Neural cell (in vitro differentiated cells): Measurements from ENCODE around the gene ATP2C2. TPM values are rescaled to one million over a fixed set of nuclear protein-coding genes. Genes with fewer than 3 reads are reported as not detected.

Experiments used
- H2AFZ ChIP-seq: fragments of 200-600, 300-800 bp; sonication (generic), shearing (Covaris generic); 2 replicates; pipeline ENCODE4 v1.6.0; 2014; ENCODE audit warnings: low read depth, mild to moderate bottlenecking, antibody characterized with exemption, low read length, moderate library complexity
- H3F3A ChIP-seq: fragments of 200-600 bp; shearing (Covaris generic); 2 replicates; pipeline ENCODE4 v1.6.1; 2016; ENCODE audit warnings: mild to moderate bottlenecking, moderate library complexity, mixed read lengths, antibody characterized with exemption, low read length; ENCODE audit not compliant: insufficient read depth, poor library complexity, severe bottlenecking
- H3K27ac ChIP-seq: fragments of 200-600, 300-800 bp; sonication (generic), shearing (Covaris generic); 2 replicates; pipeline ENCODE4 v1.5.1; 2014; ENCODE audit warnings: mild to moderate bottlenecking, low read length, moderate library complexity
- H3K27me3 ChIP-seq: fragments of 300-800, 200-600 bp; sonication (generic), shearing (Covaris generic); 2 replicates; pipeline ENCODE4 v1.6.0; 2014; ENCODE audit warnings: mild to moderate bottlenecking, low read depth, low read length, moderate library complexity; ENCODE audit not compliant: insufficient read depth
- H3K36me3 ChIP-seq: fragments of 300-800, 200-600 bp; sonication (generic), shearing (Covaris generic); 2 replicates; pipeline ENCODE4 v1.5.1; 2014; ENCODE audit warnings: mild to moderate bottlenecking, antibody characterized with exemption, low read length, moderate library complexity; ENCODE audit not compliant: insufficient read depth
- H3K4me2 ChIP-seq: fragments of 300-800, 200-600 bp; sonication (generic), shearing (Covaris generic); 2 replicates; pipeline ENCODE4 v1.6.0; 2014; ENCODE audit warnings: mild to moderate bottlenecking, low read length
- H3K4me3 ChIP-seq: fragments of 300-800, 200-600 bp; sonication (generic), shearing (Covaris generic); 2 replicates; pipeline ENCODE4 v1.5.1; 2014; ENCODE audit warnings: mild to moderate bottlenecking, low read length, moderate library complexity
- H3K79me2 ChIP-seq: fragments of 200-600 bp; shearing (Covaris generic); replicated peaks from 2 replicates; pipeline ENCODE4 v1.6.0; 2014; ENCODE audit warnings: mild to moderate bottlenecking, low read length, moderate library complexity; ENCODE audit not compliant: insufficient read depth
- H3K9ac ChIP-seq: fragments of 300-800, 200-600 bp; sonication (generic), shearing (Covaris generic); 2 replicates; pipeline ENCODE4 v1.6.1; 2016; ENCODE audit warnings: mild to moderate bottlenecking, low read length, mixed read lengths
- H3K9me2 ChIP-seq: fragments of 200-600 bp; shearing (Covaris generic); 2 replicates; pipeline ENCODE4 v1.6.1; 2016; ENCODE audit warnings: mild to moderate bottlenecking, low read length, mixed read lengths; ENCODE audit not compliant: insufficient read depth
- H3K9me3 ChIP-seq: fragments of 200-600, 300-800 bp; sonication (generic), shearing (Covaris generic); 2 replicates; pipeline ENCODE4 v1.6.1; 2016; ENCODE audit warnings: mild to moderate bottlenecking, mixed run types, low read length, moderate library complexity, mixed read lengths
- H4K20me1 ChIP-seq: fragments of 200-600 bp; shearing (Covaris generic); 2 replicates; pipeline ENCODE4 v1.6.1; 2016; ENCODE audit warnings: mild to moderate bottlenecking, mixed run types; ENCODE audit not compliant: insufficient read depth
- EP300 ChIP-seq: fragments of 450-650 bp; conservative IDR thresholded peaks from 2 replicates; pipeline ENCODE4 v1.6.1; 2014; ENCODE audit warnings: antibody characterized with exemption, mild to moderate bottlenecking, moderate library complexity; ENCODE audit not compliant: poor library complexity, severe bottlenecking
- EZH2 ChIP-seq: fragments of 200-600, 300-800 bp; shearing (Covaris generic), sonication (generic); IDR thresholded peaks from 2 replicates; pipeline ENCODE4 v1.6.1; 2014; ENCODE audit warnings: antibody characterized with exemption, low read length, borderline replicate concordance, mild to moderate bottlenecking; ENCODE audit not compliant: insufficient read depth, poor library complexity, severe bottlenecking
- MXI1 ChIP-seq: fragments of 450-650 bp; conservative IDR thresholded peaks from 2 replicates; pipeline ENCODE4 v1.6.1; 2014; ENCODE audit warnings: antibody characterized with exemption, mild to moderate bottlenecking; ENCODE audit not compliant: poor library complexity, severe bottlenecking
- POLR2AphosphoS5 ChIP-seq: IDR thresholded peaks from 2 replicates; pipeline ENCODE4 v1.6.1; 2012
- RAD21 ChIP-seq: fragments of 450-650 bp; conservative IDR thresholded peaks from 2 replicates; pipeline ENCODE4 v1.6.1; 2014; ENCODE audit warnings: antibody characterized with exemption, mild to moderate bottlenecking, moderate library complexity
- REST ChIP-seq: IDR thresholded peaks from 2 replicates; pipeline ENCODE4 v1.6.1; 2012; ENCODE audit warnings: borderline replicate concordance
- SMC3 ChIP-seq: fragments of 450-650 bp; conservative IDR thresholded peaks from 2 replicates; pipeline ENCODE4 v1.6.1; 2014; ENCODE audit warnings: antibody characterized with exemption, mild to moderate bottlenecking, moderate library complexity; ENCODE audit not compliant: poor library complexity
- TAF1 ChIP-seq: IDR thresholded peaks from 2 replicates; pipeline ENCODE4 v1.6.1; 2012; ENCODE audit warnings: low read depth
- polyA plus RNA-seq: library from polyadenylated mRNA; depleted of rRNA; stranded (reverse); fragments of >200 nt; gene quantifications from 2 replicates; pipeline ENCODE4 v1.2.3, GENCODE V29; 2014
- TF ChIP-seq, protein P1 (sequence below): fragments of 450-650 bp; IDR thresholded peaks from 2 replicates; pipeline ENCODE4 v1.5.1; 2014; ENCODE audit warnings: antibody characterized with exemption, mild to moderate bottlenecking, moderate library complexity; ENCODE audit not compliant: poor library complexity, severe bottlenecking

ATP2C2 gene
- polyA plus RNA-seq, 1 donor from 2014 or later, result not detected

GRCh38 chr16:84507011-84507982 is 139.0 kb downstream of the ATP2C2 start:
- H2AFZ ChIP-seq, result no peak overlapping the region
- no peaks in the 10 kb centered on the region for H4K20me1 ChIP-seq
- no peak overlapping the region for H3K9ac ChIP-seq
- no peaks in the 10 kb centered on the region for H3F3A ChIP-seq
- no peaks in the 10 kb centered on the region for H3K9me3 ChIP-seq
- peaks cover 13% of the 10 kb centered on the region for H3K79me2 ChIP-seq
- H3K36me3 ChIP-seq, result no peaks in the 10 kb centered on the region
- no peak for TF ChIP-seq EP300
- TF ChIP-seq TAF1, result no peak
- TF ChIP-seq SMC3, result no peak
- TF ChIP-seq RAD21, result no peak
- no peak for TF ChIP-seq EZH2
- no peak for TF ChIP-seq MXI1
- TF ChIP-seq, protein P1, sequence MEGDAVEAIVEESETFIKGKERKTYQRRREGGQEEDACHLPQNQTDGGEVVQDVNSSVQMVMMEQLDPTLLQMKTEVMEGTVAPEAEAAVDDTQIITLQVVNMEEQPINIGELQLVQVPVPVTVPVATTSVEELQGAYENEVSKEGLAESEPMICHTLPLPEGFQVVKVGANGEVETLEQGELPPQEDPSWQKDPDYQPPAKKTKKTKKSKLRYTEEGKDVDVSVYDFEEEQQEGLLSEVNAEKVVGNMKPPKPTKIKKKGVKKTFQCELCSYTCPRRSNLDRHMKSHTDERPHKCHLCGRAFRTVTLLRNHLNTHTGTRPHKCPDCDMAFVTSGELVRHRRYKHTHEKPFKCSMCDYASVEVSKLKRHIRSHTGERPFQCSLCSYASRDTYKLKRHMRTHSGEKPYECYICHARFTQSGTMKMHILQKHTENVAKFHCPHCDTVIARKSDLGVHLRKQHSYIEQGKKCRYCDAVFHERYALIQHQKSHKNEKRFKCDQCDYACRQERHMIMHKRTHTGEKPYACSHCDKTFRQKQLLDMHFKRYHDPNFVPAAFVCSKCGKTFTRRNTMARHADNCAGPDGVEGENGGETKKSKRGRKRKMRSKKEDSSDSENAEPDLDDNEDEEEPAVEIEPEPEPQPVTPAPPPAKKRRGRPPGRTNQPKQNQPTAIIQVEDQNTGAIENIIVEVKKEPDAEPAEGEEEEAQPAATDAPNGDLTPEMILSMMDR, result no peak
- TF ChIP-seq POLR2AphosphoS5, result no peak
- no peaks in the 10 kb centered on the region for H3K9me2 ChIP-seq
- no peak overlapping the region for H3K4me3 ChIP-seq
- H3K27ac ChIP-seq, result no peak overlapping the region
- H3K4me2 ChIP-seq, result no peak overlapping the region
- no peaks in the 10 kb centered on the region for H3K27me3 ChIP-seq

- Histone ChIP-seq H3K27ac (no peak overlapping the region), H3K79me2 (peaks cover 10% of the 10 kb centered on the region), H3K27me3 (no peaks in the 10 kb centered on the region), H3K4me2 (no peak overlapping the region), H3K9me2 (no peaks in the 10 kb centered on the region), H2AFZ (no peak overlapping the region), H4K20me1 (no peaks in the 10 kb centered on the region), H3K9me3 (no peaks in the 10 kb centered on the region), H3K4me3 (no peak overlapping the region), H3K36me3 (no peaks in the 10 kb centered on the region), H3K9ac (no peak overlapping the region), H3F3A (no peaks in the 10 kb centered on the region)
- TF ChIP-seq REST (no peak), EZH2 (no peak), RAD21 (no peak)
Observed at GRCh38 chr16:84508502-84508901, 140.2 kb downstream of the ATP2C2 start.
